Measurements from ENCODE around the gene IFI16. TPM values are rescaled to one million over a fixed set of nuclear protein-coding genes. Genes with fewer than 3 reads are reported as not detected.

IFI16 gene
- polyA plus RNA-seq, 3 donors: 64.8 to 99.7 (median 80.1) TPM

- Mint-ChIP-seq H3K4me3 (peak overlapping the region in 1 of 2 donors; percentile 46), H3K36me3 (peaks cover 72 to 81% of the 10 kb centered on the region in 2 donors), H3K27ac (peak overlapping the region; percentile 51 to 84 (median 69)), H3K4me1 (peaks cover 51% of the 10 kb centered on the region), H3K9me3 (peaks cover 0 to 2% (median 0%) of the 10 kb centered on the region in 7 donors), H3K27me3 (ENCODE audit: low read depth in 3 of 3) (no peaks in the 10 kb centered on the region)
- Histone ChIP-seq H3K9me3 (replicated peaks in 1 of 2; ENCODE audit: control insufficient read depth in 1 of 2, insufficient read depth in 1 of 2, low read length in 2 of 2) (no peaks in the 10 kb centered on the region), H4K20me1 (ENCODE audit: insufficient read depth, low read length) (peaks cover 49% of the 10 kb centered on the region), H3K36me3 (replicated peaks in 1 of 2; ENCODE audit: control insufficient read depth in 1 of 2, insufficient read depth in 2 of 2, low read length in 2 of 2) (peaks cover 59 to 71% of the 10 kb centered on the region in 2 donors), H3K79me2 (ENCODE audit: insufficient read depth, low read length) (peaks cover 15% of the 10 kb centered on the region), H3K27ac (ENCODE audit: low read depth in 1 of 2, low read length in 2 of 2) (peak overlapping the region in 1 of 2 donors; percentile 69), H3K27me3 (ENCODE audit: control insufficient read depth in 2 of 2, insufficient read depth in 2 of 2, low read length in 2 of 2) (no peaks in the 10 kb centered on the region), H3K4me3 (replicated peaks in 1 of 3; ENCODE audit: low read depth in 2 of 3, low read length in 3 of 3) (peak overlapping the region in 1 of 3 experiments; percentile 23), H3K4me2 (replicated peaks; ENCODE audit: extremely low read depth, low read length, poor library complexity, severe bottlenecking) (peak overlapping the region; percentile 33), H3K9ac (ENCODE audit: insufficient read depth, low read length, poor library complexity, severe bottlenecking) (no peak overlapping the region), H3K4me1 (ENCODE audit: control insufficient read depth in 1 of 2, insufficient read depth in 2 of 2, low read length in 2 of 2) (peaks cover 43 to 51% of the 10 kb centered on the region in 2 donors), H2AFZ (ENCODE audit: insufficient read depth, low read depth, low read length, poor library complexity, severe bottlenecking) (no peak overlapping the region)
- WGBS (ENCODE audit: insufficient coverage): 65% methylated on average over 2 of the region's 5 CpGs
- intact Hi-C loops (cut with micrococcal nuclease): loop anchor here in 1 of 2 donors (5.0 kb wide), 1 partner anchor 38 kb away; no protein-coding TSS in a partner anchor
- peak; percentile 10 to 61 (median 51) for DNase-seq
- TF ChIP-seq, protein P1, sequence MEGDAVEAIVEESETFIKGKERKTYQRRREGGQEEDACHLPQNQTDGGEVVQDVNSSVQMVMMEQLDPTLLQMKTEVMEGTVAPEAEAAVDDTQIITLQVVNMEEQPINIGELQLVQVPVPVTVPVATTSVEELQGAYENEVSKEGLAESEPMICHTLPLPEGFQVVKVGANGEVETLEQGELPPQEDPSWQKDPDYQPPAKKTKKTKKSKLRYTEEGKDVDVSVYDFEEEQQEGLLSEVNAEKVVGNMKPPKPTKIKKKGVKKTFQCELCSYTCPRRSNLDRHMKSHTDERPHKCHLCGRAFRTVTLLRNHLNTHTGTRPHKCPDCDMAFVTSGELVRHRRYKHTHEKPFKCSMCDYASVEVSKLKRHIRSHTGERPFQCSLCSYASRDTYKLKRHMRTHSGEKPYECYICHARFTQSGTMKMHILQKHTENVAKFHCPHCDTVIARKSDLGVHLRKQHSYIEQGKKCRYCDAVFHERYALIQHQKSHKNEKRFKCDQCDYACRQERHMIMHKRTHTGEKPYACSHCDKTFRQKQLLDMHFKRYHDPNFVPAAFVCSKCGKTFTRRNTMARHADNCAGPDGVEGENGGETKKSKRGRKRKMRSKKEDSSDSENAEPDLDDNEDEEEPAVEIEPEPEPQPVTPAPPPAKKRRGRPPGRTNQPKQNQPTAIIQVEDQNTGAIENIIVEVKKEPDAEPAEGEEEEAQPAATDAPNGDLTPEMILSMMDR (IDR thresholded peaks at IDR 0.05): no peak
These were observed 45.5 kb downstream of the IFI16 start for GRCh38 chr1:159055181-159055641.

DNA sequence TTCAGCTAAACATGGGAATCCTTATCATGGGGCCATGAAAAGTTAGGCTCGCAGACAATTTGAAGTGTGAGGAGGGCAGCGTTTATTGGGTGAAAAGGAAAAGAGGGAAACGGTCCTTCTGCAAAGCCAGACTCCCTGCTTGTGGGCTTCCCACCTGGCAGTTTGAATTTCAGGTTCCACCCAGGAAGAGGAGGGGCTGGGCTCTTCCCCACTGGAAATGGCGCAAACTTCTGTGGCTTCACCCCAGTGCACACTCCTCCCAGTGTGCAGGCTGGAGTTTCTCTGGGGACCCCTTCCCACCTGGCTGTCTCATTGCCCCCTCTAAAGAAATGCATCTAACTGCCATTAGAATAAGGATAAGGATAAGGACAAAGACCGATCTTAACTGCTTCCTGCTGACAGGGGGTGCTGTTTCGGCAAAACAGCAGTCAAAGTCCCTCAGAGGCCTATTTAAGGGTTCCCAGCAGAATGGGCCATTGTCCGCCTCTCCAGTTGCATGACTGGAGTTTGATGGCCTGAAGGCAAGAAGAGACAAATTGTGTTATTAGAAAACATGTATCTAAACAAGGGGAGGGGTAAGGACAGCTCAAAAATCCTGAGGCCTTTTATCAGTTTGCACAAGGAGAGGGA is 46.5 kb downstream of the IFI16 start:
- Histone ChIP-seq H3K4me3 (replicated peaks in 1 of 3; ENCODE audit: low read depth in 2 of 3, low read length in 3 of 3) (peak overlapping the region in 1 of 3 experiments; percentile 23), H3K9ac (ENCODE audit: insufficient read depth, low read length, poor library complexity, severe bottlenecking) (no peak overlapping the region), H4K20me1 (ENCODE audit: insufficient read depth, low read length) (peaks cover 39% of the 10 kb centered on the region), H3K36me3 (replicated peaks in 1 of 2; ENCODE audit: control insufficient read depth in 1 of 2, insufficient read depth in 2 of 2, low read length in 2 of 2) (peaks cover 49 to 61% of the 10 kb centered on the region in 2 donors), H3K9me3 (replicated peaks in 1 of 2; ENCODE audit: control insufficient read depth in 1 of 2, insufficient read depth in 1 of 2, low read length in 2 of 2) (no peaks in the 10 kb centered on the region), H3K79me2 (ENCODE audit: insufficient read depth, low read length) (peaks cover 10% of the 10 kb centered on the region), H3K27ac (ENCODE audit: low read depth in 1 of 2, low read length in 2 of 2) (peak overlapping the region; percentile 15 to 69), H3K4me2 (replicated peaks; ENCODE audit: extremely low read depth, low read length, poor library complexity, severe bottlenecking) (peak overlapping the region; percentile 33), H3K4me1 (ENCODE audit: control insufficient read depth in 1 of 2, insufficient read depth in 2 of 2, low read length in 2 of 2) (peaks cover 49 to 60% of the 10 kb centered on the region in 2 donors), H3K27me3 (ENCODE audit: control insufficient read depth in 2 of 2, insufficient read depth in 2 of 2, low read length in 2 of 2) (no peaks in the 10 kb centered on the region), H2AFZ (ENCODE audit: insufficient read depth, low read depth, low read length, poor library complexity, severe bottlenecking) (no peak overlapping the region)
- Mint-ChIP-seq H3K4me3 (peak overlapping the region in 1 of 2 donors; percentile 44), H3K4me1 (peaks cover 60% of the 10 kb centered on the region), H3K9me3 (peaks cover 0 to 2% (median 0%) of the 10 kb centered on the region in 7 donors), H3K27ac (peak overlapping the region; percentile 18 to 82 (median 69)), H3K27me3 (ENCODE audit: low read depth in 3 of 3) (no peaks in the 10 kb centered on the region), H3K36me3 (peaks cover 63 to 71% of the 10 kb centered on the region in 2 donors)
- intact Hi-C loops (cut with micrococcal nuclease): loop anchor here in 1 of 2 donors (5.0 kb wide), 1 partner anchor 39 kb away; no protein-coding TSS in a partner anchor
- no peak for DNase-seq
- 63% methylated on average over 5 of the region's 7 CpGs for WGBS (ENCODE audit: insufficient coverage)
- TF ChIP-seq, protein P1 (IDR thresholded peaks at IDR 0.05): no peak
